ENCODE data around the gene GMEB2. TPM values are rescaled to one million over a fixed set of nuclear protein-coding genes. Genes with fewer than 3 reads are reported as not detected.

Gene GMEB2
- total RNA-seq, 1 donor from 2014 or later: 10.0 TPM

Other genes with a start within 250 kb of the GMEB2 start
- gene KCNQ2, start 154.4 kb downstream of the GMEB2 start, total RNA-seq: not detected in 2 replicates
- gene EEF1A2, start 128.0 kb downstream of the GMEB2 start, total RNA-seq: 0.32 and 0.99 TPM in 2 replicates
- gene PPDPF, start 106.3 kb downstream of the GMEB2 start, total RNA-seq: 21.4 and 23.1 TPM in 2 replicates
- gene PTK6, start 89.7 kb downstream of the GMEB2 start, total RNA-seq: 0.07 and 0.13 TPM in 2 replicates
- not detected in 2 replicates for gene SRMS, start 79.4 kb downstream of the GMEB2 start, total RNA-seq
- gene FNDC11, start 72.9 kb downstream of the GMEB2 start, total RNA-seq: 1.1 and 1.9 TPM in 2 replicates
- 47.2 and 47.4 TPM in 2 replicates for gene HELZ2, start 52.9 kb downstream of the GMEB2 start, total RNA-seq
- 3.1 and 7.2 TPM in 2 replicates for gene STMN3, start 26.3 kb upstream of the GMEB2 start, total RNA-seq
- 16.8 and 21.4 TPM in 2 replicates for gene RTEL1, start 31.2 kb upstream of the GMEB2 start, total RNA-seq
- 37.0 and 118 TPM in 2 replicates for gene TNFRSF6B, start 69.6 kb upstream of the GMEB2 start, total RNA-seq
- gene ARFRP1, start 80.9 kb upstream of the GMEB2 start, total RNA-seq: 37.7 and 49.0 TPM in 2 replicates
- gene ZGPAT, start 80.9 kb upstream of the GMEB2 start, total RNA-seq: 21.2 and 30.6 TPM in 2 replicates
- gene LIME1, start 109.6 kb upstream of the GMEB2 start, total RNA-seq: 1.6 and 2.8 TPM in 2 replicates
- gene SLC2A4RG, start 112.7 kb upstream of the GMEB2 start, total RNA-seq: 14.1 and 14.5 TPM in 2 replicates
- 7.2 and 13.0 TPM in 2 replicates for gene ZBTB46, start 204.2 kb upstream of the GMEB2 start, total RNA-seq
- gene ABHD16B, start 234.4 kb upstream of the GMEB2 start, total RNA-seq: not detected in 2 replicates
- 139 and 153 TPM in 2 replicates for gene TPD52L2, start 238.2 kb upstream of the GMEB2 start, total RNA-seq